HFF-Myc (cell line): ENCODE measurements around the gene CPSF4L.

Experiments
- DNase-seq: peaks from one replicate; pipeline ENCODE4 v3.0.0-alpha.2; 2011; ENCODE audit warnings: low read depth; ENCODE audit errors: extremely low read depth
- H3K4me3 ChIP-seq: replicated peaks from 2 replicates; pipeline ENCODE4 v1.5.1; 2011; ENCODE audit warnings: low read depth, mild to moderate bottlenecking, control low read depth, low read length
- CTCF ChIP-seq: IDR thresholded peaks from 2 replicates; pipeline ENCODE4 v1.5.1; 2012; ENCODE audit warnings: mild to moderate bottlenecking, low read depth, low read length, control low read depth; ENCODE audit errors: missing control alignments

The CPSF4L gene

GRCh38 chr17:73232587-73233373, 28.9 kb downstream of the CPSF4L start:
- TF ChIP-seq CTCF: no peak
- H3K4me3 ChIP-seq: peak overlapping the region; percentile 93
- DNase-seq: no peak

GRCh38 chr17:73231841-73232586, 29.7 kb downstream of the CPSF4L start:
- DNase-seq: peak; percentile 77
- peak overlapping the region; percentile 93 for H3K4me3 ChIP-seq
- peak; percentile 14 for TF ChIP-seq CTCF

GRCh38 chr17:73231395-73231794, 30.3 kb downstream of the CPSF4L start:
- H3K4me3 ChIP-seq: peak overlapping the region; percentile 93
- no peak for DNase-seq
- TF ChIP-seq CTCF: no peak

GRCh38 chr17:73230088-73230487, 31.6 kb downstream of the CPSF4L start:
- TF ChIP-seq CTCF: no peak
- no peak overlapping the region for H3K4me3 ChIP-seq
- no peak for DNase-seq

- H3K4me3 ChIP-seq: no peak overlapping the region
- TF ChIP-seq CTCF: no peak
- peak; percentile 33 for DNase-seq
These were observed 32.9 kb downstream of the CPSF4L start for GRCh38 chr17:73228748-73229236.

GRCh38 chr17:73227944-73228343, 33.7 kb downstream of the CPSF4L start:
- no peak for DNase-seq
- no peak for TF ChIP-seq CTCF
- no peak overlapping the region for H3K4me3 ChIP-seq
